Raji (cell line): Measurements from ENCODE around the gene TOR4A.

Experiments
- POLR2A ChIP-seq: IDR thresholded peaks from 2 replicates; pipeline ENCODE4 v1.6.1; 2011; ENCODE audit warnings: low read depth, low read length, control low read depth; ENCODE audit not compliant: insufficient read depth

TOR4A gene

GRCh38 chr9:137235424-137236237 lies 41.9 kb upstream of the TOR4A start:
- no peak; the same call in 1 of the 2 replicates for TF ChIP-seq POLR2A

DNA sequence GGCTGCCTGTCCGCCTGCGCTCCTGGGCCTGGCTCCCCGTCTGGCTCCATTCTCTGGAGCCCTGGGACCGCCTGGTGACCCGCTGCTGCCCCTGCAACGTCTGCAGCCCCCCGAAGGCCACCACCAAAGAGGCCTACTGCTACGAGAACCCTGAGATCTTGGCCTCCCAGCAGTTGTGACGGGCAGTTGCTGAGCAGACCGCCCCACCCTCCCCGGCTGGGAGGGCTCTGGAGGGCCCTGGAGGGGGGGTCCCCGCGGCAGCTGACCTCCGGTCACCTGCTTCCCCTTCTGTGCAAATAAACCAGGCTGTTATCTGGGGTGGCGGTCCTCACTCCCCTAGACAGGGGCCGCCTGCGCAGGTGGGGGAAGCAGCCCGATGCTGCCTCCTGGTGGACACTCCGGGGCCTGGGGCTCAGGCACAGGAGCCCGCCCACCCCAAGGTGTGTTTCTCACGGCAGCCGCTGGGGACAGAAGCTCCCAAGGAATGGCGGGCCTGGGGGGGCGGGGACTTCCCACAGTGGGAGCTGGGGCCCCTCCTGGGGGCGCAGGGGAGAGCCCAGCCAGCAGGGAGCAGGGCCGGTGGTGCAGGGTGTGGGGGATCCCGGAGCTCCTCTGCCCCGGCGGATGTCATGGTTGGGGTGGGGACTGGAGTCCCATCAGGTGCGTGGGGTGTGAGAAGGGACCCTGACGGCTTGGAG lies 41.1 kb upstream of the TOR4A start:
- no peak for TF ChIP-seq POLR2A

DNA sequence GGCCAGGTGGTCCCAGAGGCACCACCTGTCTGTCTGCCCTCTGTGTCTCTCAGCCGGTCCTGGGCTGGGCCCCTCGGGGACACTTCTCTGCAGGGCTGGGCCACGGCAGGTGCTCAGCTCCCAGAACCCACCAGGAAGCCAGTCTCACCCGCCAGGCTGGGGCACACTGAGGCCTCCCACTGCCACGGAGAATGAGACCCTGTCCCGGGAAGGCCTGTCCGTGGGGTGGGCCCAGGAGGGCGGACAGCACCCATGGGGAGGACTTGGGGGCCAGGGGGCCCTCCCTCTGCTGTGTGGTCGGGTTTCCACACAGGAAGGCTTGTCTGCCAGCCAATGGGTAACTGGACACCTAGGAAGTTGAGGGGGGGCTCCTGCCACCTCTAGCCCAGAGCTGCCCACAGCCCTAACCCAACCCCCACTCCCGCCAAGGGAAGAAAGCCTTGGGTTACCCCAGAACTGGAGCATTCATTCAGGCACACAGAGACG lies 40.5 kb upstream of the TOR4A start:
- TF ChIP-seq POLR2A: peak; percentile 19; the same call in 1 of the 2 replicates

- no peak for TF ChIP-seq POLR2A
Observed at GRCh38 chr9:137237759-137238726, 39.5 kb upstream of the TOR4A start.

- peak; percentile 50; the same call in 1 of the 2 replicates for TF ChIP-seq POLR2A
Observed at GRCh38 chr9:137240318-137240840, 37.1 kb upstream of the TOR4A start.

DNA sequence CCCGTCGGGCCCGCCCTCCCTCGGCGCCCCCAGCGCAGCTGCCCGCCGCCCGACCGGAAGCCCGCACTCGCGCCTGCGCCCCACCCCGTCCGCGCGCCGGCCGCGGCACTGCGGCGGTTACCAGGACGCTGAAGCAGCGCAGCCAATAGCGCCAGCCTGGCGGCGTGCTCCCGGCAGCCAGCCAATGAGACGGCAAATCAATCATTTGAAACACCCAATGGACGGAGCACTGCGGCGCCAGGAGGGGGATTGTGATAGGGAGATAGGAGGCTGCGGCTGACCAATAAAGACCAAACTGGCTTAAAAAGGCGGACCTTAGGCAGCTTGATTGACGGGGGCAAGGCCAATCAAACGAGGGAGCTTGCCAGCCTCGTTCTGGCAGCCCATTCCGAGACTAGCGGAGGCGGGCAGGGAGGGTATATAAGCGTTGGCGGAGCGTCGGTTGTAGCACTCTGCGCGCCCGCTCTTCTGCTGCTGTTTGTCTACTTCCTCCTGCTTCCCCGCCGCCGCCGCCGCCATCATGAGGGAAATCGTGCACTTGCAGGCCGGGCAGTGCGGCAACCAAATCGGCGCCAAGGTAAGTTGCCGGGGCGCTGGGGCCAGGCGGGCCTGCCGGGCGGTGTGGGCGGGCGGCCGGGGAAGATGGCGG lies 36.6 kb upstream of the TOR4A start, which contains the start of gene TUBB4B:
TSS of gene TUBB4B (plus strand) at position 447 of the 649 bp plus-strand sequence. CDS start at position 521, 74 bp downstream.
- peak; percentile 98 for TF ChIP-seq POLR2A

DNA sequence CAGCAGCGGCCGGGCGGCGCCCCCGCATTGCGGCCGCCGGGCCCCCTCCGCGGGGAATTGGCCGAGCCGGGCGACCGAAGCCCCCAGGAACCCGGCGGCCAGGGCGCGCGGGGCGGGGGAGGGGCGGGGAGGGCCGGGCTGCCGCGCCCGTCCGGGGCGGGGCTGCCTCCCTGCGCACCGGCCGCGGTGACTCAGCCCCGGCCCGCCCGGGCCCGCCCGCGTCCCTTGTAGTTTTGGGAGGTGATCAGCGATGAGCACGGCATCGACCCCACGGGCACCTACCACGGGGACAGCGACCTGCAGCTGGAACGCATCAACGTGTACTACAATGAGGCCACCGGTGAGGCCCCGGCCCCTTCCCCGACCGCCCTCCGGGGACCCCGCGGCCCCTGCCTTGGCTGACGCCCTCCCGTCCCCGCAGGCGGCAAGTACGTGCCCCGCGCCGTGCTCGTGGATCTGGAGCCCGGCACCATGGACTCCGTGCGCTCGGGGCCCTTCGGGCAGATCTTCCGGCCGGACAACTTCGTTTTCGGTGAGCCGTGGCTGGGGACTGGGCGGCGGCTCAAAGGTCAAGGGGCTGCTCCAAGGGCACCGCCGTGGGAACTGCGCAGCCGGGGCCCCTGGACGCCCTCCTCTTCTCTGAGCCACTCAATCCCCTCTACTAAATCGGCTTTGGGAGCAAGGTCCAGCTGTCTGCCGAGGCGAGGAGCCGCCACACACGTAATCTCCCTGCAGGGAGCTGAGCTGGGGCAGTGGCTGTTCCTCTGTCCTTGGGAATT lies 35.8 kb upstream of the TOR4A start:
- no peak for TF ChIP-seq POLR2A

DNA sequence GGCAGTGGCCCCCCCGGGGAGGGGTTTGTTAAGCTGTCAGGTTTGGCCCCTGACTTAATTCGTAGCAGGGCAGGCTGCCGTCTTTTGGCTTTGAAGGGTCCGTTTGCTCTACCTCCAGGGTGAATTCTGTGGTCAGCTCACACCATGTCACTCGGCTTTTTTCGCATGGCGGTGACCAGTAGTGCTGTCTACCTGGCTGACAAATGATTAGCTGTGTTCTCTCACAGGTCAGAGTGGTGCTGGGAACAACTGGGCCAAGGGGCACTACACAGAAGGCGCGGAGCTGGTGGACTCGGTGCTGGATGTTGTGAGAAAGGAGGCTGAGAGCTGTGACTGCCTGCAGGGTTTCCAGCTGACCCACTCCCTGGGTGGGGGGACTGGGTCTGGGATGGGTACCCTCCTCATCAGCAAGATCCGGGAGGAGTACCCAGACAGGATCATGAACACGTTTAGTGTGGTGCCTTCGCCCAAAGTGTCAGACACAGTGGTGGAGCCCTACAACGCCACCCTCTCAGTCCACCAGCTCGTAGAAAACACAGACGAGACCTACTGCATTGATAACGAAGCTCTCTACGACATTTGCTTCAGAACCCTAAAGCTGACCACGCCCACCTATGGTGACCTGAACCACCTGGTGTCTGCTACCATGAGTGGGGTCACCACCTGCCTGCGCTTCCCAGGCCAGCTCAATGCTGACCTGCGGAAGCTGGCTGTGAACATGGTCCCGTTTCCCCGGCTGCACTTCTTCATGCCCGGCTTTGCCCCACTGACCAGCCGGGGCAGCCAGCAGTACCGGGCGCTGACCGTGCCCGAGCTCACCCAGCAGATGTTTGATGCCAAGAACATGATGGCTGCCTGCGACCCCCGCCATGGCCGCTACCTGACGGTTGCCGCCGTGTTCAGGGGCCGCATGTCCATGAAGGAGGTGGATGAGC lies 35.0 kb upstream of the TOR4A start:
- no peak for TF ChIP-seq POLR2A

GRCh38 chr9:137243626-137244485 lies 33.7 kb upstream of the TOR4A start:
- TF ChIP-seq POLR2A: peak; percentile 67

GRCh38 chr9:137244486-137245449 lies 32.8 kb upstream of the TOR4A start:
- TF ChIP-seq POLR2A: 0 out of 2 replicates have a peak, but pooled peaks have one; percentile 9
